Endothelial cell of hepatic sinusoid (primary cell): Measurements from ENCODE around the gene TANC1.
"Not testable (repeated sequence)": the region's sequence is repeated elsewhere in the genome, so short reads cannot be mapped to it uniquely, and the experiment has no call there.

Experiments
- in situ Hi-C: cut with HindIII; loops from 2 replicates; pipeline ENCODE4 v1.10.0; 2017; ENCODE audit warnings: low sequenced_read_pairs

Gene TANC1

DNA sequence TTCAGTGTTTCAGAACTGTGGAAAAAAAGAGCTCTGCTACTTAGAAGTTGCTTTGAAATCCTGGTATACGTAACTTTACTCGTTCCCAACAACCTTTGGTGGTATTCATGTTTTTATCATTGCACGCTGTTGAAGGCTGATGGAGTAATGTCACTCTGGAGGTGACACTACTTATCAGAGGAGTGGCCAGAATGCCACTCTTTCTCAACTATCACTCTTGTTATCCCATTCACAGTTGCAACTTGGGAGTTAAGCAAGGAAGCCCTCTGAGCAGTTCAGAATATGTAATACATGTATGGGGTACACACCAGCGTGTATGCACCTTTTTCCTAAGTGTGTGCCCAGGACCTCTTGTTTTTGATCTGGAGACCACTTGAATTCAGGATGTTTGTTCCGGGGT, 53.6 kb downstream of the TANC1 start:
- in situ Hi-C loops: no loop called here

DNA sequence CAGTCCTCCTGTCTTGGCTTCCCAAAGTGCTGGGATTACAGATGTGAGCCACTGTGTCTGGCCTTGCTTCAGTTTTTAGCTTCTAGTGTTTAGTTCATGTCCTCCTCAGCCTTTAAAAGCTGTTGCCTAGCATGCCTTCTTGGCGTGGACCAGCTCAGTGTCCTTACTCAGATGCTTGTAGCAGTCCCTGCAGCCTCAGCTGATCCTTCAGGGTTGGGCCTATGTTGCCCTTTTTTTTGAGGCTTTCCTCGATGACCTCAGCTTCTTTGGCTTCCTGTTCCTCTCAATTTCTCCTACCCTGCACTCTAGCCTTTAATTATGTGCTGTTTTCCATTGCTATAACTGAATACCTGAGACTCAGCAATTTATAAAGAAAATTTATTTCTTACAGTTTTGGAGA, 57.7 kb downstream of the TANC1 start:
- in situ Hi-C loops: no loop called here

DNA sequence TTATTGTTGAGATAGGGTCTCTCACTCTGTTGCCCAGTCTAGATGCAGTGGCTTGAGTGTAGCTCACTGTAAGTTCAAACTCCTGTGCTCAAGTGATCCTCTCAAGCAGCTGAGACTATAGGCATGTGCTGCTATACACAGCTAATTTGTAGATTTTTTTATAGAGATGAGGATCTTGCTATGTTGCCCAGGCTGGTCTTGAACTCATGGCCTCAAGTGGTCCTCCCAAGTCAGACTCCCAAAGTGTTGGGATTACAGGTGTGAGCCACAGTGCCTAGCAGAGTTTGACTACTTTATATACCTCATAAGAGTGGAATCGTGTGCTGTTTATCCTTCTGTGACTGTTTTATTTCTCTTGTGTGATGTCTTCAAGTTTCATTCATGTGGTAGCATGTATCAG, 60.3 kb downstream of the TANC1 start:
- in situ Hi-C loops: no loop called here

DNA sequence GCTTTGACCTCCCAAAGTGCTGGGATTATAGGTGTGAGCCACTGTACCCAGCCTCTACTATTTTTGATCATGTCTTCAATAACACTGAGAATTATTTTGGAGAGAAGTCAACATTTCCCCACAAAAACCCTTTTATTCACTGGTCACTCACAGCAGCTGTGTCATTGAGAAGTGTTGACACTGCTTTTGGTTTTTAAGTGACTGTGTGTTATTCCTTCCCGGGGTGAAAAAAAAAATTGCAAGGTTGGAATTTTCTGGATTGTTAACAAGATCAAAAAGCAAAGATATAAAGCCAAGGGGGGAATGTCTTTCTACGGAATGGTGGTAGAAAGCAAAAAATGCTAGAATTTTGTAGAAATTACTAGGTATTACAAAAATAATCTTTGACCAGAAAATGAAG, 61.5 kb downstream of the TANC1 start:
- in situ Hi-C loops: no loop called here

DNA sequence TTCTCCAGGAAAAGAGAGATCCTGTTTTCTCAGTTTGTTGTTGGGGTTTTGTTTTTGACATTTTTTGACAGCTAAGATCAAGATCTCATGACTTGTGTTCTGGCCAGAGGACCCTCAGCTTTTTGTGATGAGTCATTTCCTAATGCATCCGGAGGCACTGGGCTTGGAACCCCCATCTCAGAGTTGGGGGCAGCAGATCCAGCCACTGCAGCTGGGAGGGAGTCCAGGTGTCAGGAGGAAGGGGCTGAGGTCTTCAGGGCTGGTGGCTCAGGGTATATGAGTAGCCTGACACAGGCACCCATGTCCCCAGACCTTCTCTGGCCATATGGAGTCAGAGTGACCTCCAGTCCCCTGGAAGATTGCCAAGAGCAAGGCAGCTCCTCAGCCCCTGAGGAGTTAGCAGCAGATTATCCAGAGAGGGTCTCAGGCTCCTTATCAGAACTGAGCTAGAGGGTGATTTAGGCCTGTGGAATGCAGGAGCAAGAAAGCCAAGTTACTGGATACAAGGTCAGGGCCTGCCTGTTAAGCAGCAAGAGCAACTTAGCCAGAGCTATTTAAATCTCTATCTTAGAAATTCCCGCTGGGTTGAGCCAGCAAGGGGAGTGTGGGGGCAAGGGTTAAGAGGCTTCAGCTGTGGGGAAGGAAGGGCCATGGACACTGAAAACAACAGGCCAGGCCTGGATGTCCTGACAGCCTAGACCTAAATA, 62.4 kb downstream of the TANC1 start:
- in situ Hi-C loops: no loop called here

DNA sequence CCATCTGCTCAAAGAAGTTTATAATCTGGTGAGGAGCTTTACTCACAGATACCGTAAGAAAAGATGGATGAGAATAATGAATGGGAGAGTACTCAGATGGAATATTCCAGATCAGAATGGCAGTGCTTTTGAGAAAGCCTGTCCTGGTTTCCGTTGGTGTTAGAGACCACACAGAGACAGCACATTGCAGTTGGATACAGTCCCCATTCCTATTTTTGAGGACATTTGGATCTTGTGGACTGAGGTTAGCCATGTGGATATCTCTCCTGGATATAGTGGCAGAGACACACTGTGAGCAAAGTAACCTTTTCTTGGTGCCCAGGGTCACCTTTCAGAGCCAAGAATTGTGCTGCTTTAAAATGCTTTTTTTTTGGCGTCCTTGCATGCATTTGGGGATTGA, 63.7 kb downstream of the TANC1 start:
- in situ Hi-C loops: no loop called here

DNA sequence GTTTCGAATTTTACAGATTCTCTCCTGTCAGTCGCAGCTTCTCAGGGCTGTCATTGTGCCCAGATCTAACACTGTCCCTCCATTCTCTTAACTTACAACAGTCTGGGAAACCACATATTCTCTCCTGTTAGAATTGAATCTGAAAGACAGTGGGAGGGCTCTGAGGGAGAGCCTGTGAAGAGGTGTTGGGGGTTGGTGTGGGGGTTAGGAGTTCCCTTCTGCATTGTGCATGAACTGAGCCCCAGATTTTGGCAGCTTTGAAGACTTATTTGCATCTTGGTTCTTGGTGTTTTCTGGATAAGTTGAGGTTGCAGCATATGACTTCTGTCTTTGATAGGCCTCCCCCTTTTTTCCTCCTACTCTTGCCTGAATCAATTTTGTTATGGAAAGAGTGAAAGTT, 64.1 kb downstream of the TANC1 start:
- in situ Hi-C loops: no loop called here

DNA sequence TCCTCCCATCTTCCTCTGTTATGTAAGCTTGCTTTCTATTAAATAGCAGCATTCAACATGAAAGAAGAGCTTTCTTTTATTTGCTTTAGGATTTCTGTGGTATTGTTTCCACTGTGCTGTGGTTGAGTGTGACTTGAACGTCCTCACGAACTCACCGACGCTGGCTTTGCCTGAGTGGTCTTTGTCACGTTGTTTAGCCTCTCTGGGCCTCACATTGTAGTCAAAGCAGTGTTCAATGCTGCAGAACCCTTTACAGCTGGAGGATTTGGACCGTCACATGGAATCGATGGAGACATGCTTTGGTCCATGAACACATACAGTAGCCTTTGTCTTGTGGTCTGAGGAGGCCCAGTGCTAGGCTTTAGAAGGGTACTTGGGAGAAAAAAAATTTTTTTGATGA, 66.3 kb downstream of the TANC1 start:
- in situ Hi-C loops: no loop called here

DNA sequence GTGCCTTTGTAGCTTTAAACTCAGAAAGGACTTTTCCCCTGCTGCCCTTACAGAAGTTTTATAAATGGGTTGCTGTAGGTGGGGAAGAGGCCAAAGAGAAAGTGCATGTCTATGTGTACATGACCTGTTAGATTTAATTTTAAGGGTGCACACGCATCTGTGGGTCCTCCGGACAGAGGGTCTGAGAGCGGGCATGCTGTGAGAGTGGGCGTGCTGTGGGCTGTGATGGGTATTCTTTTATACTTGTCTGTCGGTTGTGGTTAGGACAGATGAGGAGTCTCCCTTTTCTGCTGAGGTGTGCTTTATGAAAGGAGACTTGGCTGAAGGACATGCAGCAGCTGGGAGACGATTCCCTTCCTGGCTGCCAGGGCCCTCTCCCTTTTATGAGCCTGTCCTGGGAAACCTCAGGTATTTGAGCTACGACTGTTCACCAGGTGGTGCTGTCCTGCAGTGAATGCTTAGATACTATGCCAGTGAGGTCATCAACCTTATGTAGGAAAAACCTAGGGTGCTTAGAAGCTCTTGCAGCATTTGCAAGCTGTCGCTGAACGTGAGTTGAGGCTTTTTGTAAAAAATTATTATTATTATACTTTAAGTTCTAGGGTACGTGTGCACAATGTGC, 67.5 kb downstream of the TANC1 start:
- in situ Hi-C loops: no loop called here

DNA sequence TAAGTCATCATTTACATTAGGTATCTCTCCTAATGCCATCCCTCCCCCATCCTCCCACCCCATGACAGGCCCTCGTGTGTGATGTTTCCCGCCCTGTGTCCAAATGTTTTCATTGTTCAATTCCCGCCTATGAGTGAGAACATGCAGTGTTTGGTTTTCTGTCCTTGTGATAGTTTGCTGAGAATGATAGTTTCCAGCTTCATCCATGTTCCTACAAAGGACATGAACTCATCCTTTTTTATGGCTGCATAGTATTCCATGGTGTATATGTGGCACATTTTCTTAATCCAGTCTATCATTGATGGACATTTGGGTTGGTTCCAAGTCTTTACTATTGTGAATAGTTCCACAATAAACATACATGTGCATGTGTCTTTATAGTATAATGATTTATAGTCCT, 68.0 kb downstream of the TANC1 start:
- in situ Hi-C loops: not testable (repeated sequence)

DNA sequence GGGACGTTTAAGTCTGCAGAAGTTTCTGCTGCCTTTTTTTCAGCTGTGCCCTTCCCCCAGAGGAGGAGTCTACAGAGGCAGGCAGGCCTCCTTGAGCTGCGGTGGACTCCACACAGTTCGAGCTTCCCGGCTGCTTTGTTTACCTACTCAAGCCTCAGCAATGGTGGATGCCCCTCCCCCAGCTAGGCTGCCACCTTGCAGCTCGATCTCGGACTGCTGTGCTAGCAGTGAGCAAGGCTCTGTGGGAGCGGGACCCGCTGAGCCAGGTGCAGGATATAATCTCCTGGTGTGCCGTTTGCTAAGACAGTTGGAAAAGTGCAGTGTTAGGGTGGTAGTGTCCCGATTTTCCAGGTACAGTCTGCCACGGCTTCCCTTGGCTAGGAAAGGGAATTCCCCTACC, 72.9 kb downstream of the TANC1 start:
- in situ Hi-C loops: not testable (repeated sequence)

DNA sequence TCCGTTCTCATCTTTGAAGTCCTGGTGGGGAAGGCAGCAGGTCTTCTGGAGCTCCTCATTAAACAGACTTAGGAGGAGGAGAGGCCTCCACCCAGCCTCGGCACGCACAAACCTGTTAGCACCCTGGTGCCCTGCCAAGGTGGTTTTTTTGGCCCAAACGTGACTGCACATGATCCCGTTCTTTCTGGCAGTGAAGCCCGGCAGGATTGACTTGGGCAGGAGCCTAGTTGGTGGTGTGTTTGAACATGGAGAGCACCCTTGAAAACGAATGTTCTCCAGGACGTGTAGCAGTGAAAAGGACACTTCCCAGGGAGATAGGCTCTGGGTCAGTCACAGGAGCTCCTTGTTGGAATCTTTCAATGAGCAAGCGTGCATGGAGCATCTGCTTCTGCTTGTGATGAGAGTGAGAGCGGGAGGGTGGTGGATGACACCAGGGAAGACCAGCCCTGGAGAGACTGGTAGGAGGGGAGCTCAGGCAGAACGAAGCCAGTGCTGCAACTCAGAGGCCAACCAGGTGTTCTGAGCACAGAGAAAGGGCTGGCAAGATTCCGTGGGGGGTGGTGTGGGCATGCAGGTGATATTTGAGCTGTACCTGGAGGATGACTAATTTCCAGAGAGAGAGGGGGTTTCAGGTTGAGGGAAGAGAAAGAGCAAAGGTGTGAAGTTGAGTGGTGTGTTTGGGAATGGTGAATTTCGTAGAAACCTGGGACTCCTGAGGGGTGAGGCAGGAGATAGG, 73.8 kb downstream of the TANC1 start:
- in situ Hi-C loops: no loop called here

DNA sequence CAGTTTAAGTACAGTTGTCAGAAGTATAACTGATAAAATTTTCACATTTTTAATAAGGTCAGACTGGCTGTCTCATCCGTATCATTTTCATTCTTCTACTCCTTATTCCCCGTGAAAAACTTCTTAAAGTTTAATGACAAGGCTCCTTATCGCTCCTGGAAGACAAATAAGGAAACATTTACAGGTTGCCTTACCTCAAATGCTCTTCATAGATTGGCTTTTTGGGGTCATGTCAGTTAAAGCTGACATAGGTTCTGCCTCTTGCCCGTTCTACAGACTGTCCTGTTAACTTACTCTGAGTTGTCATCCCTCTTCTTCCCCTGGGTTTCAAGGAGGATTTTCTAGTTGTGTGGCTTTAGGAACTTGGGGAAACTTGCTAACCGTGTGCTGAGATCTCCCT, 75.3 kb downstream of the TANC1 start:
- in situ Hi-C loops: no loop called here

DNA sequence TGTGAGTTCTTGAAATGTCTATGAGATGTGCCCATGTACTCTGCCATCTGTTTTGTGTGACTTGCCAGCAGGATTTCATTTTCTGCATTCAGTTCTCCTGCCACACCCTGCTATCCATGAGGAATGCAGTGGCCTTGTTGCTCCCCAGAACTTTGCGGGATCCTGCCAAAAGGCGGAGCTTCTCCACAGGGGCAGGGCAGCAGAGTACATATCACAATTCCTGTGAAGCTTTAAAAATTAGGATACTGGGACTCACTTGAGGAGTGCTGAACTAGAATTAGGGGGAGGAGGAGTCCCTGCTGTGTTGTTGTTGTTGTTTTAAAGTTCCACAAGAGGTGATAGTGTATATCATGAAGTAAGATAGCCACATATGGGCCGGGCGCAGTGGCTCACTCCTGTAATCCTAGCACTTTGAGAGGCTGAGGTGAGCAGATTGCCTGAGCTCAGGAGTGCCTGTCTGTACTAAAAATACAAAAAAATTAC, 76.4 kb downstream of the TANC1 start:
- in situ Hi-C loops: no loop called here

DNA sequence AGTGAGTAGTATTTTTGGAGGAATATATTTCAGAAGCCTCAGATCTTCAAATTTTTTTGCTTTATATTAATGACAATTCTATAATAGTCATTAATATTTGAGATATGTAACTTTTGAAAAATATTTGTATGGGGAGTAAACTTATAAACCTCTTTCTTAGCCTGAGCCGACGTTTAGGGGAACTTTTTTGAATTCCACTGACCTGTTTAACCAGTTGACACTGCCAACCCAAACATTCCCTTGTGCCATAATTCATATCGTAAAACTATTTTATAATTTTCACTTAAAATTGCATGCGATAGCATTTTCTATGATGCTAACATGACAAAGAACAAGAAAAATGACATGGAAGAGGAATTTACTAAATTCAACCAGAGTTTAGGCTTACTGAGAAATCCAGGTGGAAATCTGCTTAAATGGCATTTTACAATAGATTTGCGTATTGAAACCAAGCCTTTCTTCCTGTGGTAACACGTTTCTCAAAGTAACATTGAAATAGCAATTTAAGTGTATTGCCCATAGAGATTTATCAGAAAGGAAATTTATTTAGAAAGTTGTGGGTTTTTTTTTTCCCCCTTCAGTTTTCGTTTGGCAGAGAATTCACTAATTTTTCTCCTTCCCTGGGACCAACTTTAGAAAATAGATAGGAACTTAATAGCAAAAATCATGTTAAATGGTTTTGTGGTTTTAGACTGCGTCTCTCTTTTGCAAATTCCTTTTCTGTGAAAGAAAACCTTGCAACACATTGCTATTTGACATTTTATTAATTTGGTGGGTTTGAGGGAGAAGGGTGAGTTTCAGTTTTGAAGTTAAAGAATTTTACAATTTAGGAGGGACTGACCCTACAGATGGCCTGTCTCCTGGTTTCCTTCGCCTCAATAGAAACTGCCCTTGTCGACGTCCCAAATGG, 77.4 kb downstream of the TANC1 start:
- in situ Hi-C loops: no loop called here

DNA sequence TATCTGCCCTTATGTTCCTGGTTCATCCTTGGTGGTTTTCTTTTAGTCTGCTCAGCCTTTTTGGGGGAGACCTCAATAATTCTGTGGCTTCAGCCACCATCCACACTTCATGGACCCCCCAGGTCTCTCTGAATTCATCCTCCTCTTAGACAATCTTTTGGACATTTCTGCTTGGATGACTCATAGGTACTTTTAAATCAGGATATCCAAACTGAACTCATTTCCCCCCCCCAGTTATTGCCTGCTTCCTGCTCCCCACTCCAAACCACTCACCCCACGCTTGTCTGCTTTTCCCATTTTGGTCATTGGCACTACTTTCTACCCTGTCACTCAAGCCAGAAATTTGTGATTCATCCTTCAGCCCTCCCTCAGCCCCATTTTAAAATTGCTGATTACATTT, 78.5 kb downstream of the TANC1 start:
- in situ Hi-C loops: no loop called here

DNA sequence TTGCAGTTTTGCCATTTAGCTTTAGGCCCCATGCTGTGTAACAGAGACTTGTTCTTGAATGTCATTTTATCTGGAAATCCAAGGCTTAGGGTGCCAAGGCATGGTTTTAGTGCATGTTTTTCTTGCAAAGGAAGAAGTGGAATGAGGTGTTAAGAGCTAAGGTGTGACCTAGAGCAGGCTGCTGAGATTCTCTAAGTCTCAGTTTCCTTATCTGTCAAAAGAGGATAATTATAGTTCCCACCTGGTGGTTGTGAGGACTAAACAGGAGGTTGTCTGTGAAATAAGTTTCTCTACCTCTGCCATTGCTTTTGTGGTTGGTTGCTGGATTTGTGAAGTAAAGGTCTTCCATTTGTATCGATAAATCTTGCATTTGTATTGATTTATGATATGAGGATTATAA, 82.0 kb downstream of the TANC1 start:
- in situ Hi-C loops: no loop called here

DNA sequence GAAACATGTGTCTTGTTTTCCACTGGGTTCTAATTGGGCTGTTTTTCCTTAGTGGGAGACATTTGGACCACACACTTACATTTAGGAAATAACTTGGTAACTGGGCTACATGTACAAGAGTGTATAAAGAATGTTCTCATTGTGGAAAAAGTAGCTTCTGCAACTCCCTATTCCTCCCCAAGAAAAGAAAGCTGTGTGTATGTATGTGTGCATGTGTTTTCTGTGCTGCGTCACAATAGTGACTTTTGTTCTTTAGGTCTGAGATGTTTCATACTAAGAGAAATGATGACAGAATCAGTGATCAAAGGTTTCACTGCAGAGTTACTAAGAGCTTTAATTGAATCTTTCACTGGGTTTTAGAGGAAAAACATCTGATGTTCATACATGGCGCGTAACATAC, 82.7 kb downstream of the TANC1 start:
- in situ Hi-C loops: no loop called here

DNA sequence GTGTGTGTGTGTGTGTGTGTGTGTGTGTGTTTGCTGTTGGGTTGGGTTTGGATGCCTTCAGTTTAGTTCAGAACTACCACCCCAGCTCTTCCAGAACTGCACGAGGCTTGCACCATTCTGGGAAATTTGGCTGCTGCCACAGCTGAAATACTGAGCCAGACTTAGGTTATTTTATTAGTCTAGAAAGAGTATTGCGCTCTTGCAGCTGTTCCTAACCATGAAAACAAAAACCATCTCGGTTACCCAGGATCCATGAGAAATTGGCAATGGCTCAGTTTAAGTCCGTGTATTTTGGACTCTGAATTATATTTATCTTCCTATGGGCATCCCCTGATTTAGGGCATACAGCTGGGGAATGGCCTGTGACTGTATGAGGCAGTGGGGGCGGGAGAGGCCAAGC, 83.2 kb downstream of the TANC1 start:
- in situ Hi-C loops: no loop called here

DNA sequence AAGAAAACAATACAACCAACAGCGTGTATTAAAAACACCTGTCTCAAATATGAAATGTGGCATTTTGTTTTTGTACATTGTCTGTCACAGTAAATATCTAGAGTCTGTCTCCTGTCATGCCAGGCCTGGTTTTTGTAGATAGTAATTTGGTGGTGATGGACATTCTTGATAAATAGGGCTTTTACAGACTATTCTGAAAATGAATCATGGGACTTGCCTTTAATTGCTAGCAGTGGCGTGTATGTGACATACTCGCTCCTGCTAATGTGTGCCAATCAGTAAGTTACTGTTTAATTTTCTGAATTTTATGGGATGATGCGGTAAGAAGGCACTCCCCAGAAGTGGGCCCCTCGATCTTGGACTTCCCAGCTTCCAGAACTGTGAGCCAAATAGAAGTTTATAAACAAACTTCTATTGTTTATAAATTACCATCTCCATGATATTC, 83.7 kb downstream of the TANC1 start:
- in situ Hi-C loops: no loop called here
